Measurements from ENCODE around the gene ESRRB.

DNA sequence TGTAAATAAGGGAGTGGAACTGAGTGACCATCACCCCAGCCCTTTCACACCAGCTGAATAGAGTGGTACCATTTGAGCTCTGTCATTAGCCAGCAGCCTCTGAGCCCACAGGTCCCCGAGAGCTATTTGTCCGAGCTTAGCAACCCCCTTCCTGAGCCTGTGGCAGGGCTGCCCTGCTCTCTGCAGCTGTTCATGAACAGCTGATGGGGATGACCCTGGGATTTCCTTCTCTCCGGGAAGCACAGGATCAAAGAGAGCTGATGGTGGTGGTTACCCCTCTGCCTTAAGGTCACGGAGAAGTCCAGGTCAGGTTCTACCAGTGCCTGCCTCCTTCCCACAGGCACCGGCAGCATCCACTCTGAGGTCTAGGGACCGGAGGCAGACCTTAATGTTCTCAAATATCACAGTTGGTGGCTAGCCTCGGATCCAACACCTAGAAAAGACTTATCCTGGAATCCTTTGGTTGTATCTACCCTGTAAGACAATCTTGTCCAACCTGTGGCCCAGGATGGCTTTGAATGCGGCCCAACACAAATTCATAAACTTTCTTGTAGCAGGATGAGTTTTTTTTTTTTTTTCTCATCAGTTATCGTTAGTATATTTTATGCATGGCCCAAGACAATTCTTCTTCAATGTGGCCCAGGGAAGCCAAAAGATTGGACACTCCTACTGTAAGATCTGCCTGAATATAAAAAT, 81.1 kb downstream of the ESRRB start:
- TF ChIP-seq, protein P1, sequence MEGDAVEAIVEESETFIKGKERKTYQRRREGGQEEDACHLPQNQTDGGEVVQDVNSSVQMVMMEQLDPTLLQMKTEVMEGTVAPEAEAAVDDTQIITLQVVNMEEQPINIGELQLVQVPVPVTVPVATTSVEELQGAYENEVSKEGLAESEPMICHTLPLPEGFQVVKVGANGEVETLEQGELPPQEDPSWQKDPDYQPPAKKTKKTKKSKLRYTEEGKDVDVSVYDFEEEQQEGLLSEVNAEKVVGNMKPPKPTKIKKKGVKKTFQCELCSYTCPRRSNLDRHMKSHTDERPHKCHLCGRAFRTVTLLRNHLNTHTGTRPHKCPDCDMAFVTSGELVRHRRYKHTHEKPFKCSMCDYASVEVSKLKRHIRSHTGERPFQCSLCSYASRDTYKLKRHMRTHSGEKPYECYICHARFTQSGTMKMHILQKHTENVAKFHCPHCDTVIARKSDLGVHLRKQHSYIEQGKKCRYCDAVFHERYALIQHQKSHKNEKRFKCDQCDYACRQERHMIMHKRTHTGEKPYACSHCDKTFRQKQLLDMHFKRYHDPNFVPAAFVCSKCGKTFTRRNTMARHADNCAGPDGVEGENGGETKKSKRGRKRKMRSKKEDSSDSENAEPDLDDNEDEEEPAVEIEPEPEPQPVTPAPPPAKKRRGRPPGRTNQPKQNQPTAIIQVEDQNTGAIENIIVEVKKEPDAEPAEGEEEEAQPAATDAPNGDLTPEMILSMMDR (IDR thresholded peaks at IDR 0.05), result no peak
- TF ChIP-seq POLR2A (IDR thresholded peaks at IDR 0.05), result no peak
- no peak for TF ChIP-seq POLR2AphosphoS5 (IDR thresholded peaks at IDR 0.05)

Data from gastroesophageal sphincter (tissue), 3 donors.